Measurements from ENCODE around the gene G0S2. TPM values are rescaled to one million over a fixed set of nuclear protein-coding genes. Genes with fewer than 3 reads are reported as not detected.

Gene G0S2
- total and polyA plus RNA-seq, 9 of the 15 experiments (the other 6 are each of a cell fraction or from before 2014, with no cell fraction given) = 0.18 to 65.6 (median 11.4) TPM

DNA sequence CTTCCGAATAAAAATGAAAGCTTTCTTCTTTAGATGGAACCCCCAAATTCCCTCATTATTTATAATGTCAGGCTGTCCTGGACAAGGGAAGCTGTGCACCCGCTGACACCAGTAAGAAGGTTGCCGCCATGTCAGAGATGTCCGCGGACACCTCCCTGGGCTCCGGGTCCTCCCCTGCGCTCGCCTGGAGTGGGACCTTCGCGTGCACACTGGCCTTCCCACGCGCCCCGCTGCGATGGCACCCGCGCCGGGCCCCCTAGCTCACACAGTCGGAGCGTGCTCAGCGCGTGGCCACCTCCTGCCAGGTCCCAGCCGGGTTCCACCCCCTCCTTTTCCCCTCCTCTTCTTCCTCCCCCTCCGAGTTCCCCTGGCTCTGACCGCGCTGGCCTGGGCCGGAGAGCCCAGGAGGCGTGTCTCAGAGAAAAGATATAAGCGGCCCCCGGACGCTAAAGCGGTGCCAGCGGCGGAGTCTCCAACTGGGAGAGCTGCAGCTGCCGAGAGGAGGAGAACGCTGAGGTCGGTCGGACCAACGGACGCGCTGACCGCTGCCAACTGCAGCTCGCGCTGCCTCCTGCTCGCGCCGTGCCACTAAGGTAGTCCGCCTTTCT, at the start of gene G0S2 (continued):
- TF ChIP-seq, protein P1, sequence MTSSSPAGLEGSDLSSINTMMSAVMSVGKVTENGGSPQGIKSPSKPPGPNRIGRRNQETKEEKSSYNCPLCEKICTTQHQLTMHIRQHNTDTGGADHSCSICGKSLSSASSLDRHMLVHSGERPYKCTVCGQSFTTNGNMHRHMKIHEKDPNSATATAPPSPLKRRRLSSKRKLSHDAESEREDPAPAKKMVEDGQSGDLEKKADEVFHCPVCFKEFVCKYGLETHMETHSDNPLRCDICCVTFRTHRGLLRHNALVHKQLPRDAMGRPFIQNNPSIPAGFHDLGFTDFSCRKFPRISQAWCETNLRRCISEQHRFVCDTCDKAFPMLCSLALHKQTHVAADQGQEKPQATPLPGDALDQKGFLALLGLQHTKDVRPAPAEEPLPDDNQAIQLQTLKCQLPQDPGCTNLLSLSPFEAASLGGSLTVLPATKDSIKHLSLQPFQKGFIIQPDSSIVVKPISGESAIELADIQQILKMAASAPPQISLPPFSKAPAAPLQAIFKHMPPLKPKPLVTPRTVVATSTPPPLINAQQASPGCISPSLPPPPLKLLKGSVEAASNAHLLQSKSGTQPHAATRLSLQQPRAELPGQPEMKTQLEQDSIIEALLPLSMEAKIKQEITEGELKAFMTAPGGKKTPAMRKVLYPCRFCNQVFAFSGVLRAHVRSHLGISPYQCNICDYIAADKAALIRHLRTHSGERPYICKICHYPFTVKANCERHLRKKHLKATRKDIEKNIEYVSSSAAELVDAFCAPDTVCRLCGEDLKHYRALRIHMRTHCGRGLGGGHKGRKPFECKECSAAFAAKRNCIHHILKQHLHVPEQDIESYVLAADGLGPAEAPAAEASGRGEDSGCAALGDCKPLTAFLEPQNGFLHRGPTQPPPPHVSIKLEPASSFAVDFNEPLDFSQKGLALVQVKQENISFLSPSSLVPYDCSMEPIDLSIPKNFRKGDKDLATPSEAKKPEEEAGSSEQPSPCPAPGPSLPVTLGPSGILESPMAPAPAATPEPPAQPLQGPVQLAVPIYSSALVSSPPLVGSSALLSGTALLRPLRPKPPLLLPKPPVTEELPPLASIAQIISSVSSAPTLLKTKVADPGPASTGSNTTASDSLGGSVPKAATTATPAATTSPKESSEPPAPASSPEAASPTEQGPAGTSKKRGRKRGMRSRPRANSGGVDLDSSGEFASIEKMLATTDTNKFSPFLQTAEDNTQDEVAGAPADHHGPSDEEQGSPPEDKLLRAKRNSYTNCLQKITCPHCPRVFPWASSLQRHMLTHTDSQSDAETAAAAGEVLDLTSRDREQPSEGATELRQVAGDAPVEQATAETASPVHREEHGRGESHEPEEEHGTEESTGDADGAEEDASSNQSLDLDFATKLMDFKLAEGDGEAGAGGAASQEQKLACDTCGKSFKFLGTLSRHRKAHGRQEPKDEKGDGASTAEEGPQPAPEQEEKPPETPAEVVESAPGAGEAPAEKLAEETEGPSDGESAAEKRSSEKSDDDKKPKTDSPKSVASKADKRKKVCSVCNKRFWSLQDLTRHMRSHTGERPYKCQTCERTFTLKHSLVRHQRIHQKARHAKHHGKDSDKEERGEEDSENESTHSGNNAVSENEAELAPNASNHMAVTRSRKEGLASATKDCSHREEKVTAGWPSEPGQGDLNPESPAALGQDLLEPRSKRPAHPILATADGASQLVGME (CRISPR knock-in tag; IDR thresholded peaks at IDR 0.05) = 0 out of 2 replicates have a peak, but pooled peaks have one; percentile 10
- TF ChIP-seq SRSF9 (IDR thresholded peaks at IDR 0.05; ENCODE audit: borderline replicate concordance, low read depth, low read length) (no peak), RBM22 (IDR thresholded peaks at IDR 0.05; ENCODE audit: low read depth, low read length, poor library complexity, severe bottlenecking) (no peak), ZNF224 (CRISPR knock-in tag; IDR thresholded peaks at IDR 0.05) (peak; percentile 55; the same call in 1 of the 2 replicates), ZFPM2 (CRISPR knock-in tag; IDR thresholded peaks at IDR 0.05) (no peak), SMARCB1 (IDR thresholded peaks at IDR 0.05; ENCODE audit: insufficient read length, low read depth) (no peak), ZFP36 (IDR thresholded peaks at IDR 0.05; ENCODE audit: low read depth, low read length, partially characterized antibody) (peak; percentile 27), NUFIP1 (IDR thresholded peaks at IDR 0.05; ENCODE audit: partially characterized antibody) (no peak), SAP30 (IDR thresholded peaks at IDR 0.05; ENCODE audit: borderline replicate concordance, insufficient read depth, low read depth, low read length, poor library complexity, severe bottlenecking) (no peak), CTBP1 (IDR thresholded peaks at IDR 0.05; ENCODE audit: borderline replicate concordance) (peak; percentile 67), DACH1 (IDR thresholded peaks at IDR 0.05; ENCODE audit: partially characterized antibody) (no peak), CCNT2 (IDR thresholded peaks at IDR 0.05; ENCODE audit: borderline replicate concordance, extremely low read depth, insufficient read length, low read depth, low read length) (peak; percentile 99), TEAD4 (IDR thresholded peaks at IDR 0.05; ENCODE audit: low read length) (no peak), TEAD4 (CRISPR knock-in tag; IDR thresholded peaks at IDR 0.05; ENCODE audit: borderline replicate concordance) (peak; percentile 57; the same call in 1 of the 2 replicates), DDX20 (tag; IDR thresholded peaks at IDR 0.05; ENCODE audit: low read depth) (no peak), KAT2B (IDR thresholded peaks at IDR 0.05; ENCODE audit: low read depth, low read length) (no peak), IRF2 (CRISPR knock-in tag; IDR thresholded peaks at IDR 0.05) (no peak)
- TF ChIP-seq, protein P2, sequence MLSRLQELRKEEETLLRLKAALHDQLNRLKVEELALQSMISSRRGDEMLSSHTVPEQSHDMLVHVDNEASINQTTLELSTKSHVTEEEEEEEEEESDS (CRISPR knock-in tag; IDR thresholded peaks at IDR 0.05) = no peak
- TF ChIP-seq, protein P3, sequence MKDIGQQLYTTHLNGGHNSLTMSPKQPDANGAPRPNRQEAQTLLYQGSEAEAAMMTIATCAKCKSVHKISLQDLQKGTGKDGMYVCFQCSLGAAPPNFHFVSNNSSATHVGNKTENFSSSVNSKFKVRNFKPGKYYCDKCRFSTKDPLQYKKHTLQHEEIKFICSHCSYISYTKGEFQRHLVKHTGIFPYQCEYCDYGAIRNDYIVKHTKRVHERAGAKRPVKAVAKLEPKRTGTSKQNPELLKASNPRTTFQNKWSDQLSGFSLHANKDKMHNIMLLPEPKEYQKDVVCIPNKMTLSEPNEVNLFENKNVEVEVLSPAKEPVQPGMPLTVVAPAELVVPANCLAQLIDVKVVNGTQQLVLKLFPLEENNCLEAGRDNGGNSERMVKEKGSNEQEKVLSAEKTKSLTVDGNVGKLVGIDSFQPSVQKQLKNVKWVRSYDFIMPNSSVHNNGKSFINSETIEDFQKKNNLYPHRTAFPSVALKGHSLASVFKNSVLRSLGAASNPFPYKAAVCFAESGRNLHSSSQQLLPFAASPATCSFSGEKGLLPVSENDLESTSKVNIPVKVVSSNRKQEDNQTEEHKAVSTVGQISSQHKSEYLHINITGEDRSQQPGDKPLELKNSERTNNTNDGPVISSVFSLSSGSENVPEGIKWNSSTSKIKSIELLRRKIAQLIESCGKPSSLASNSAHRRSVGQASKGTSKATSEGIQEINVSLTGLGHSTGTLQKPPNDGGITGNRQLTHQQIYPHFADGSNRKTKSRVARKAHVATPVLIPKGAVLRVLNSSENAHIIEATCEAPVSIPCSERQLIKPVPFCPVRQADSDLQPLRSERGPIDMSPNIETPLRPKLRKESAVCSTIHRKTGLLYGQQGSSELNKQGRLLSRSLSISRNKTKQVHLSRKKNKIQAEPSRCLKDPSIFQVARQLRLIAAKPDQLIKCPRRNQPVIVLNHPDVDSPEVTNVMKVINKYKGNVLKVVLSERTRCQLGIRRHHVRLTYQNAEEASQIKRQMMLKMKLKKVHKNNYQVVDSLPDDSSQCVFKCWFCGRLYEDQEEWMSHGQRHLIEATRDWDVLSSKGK (CRISPR knock-in tag; IDR thresholded peaks at IDR 0.05) = no peak

Measured in K562 (cell line).